ENCODE results near the gene ROR2. TPM values are rescaled to one million over a fixed set of nuclear protein-coding genes. Genes with fewer than 3 reads are reported as not detected.

Gene ROR2
- total and polyA plus RNA-seq, 4 experiments from 2014 or later: 0.17 to 0.31 (median 0.29) TPM; not detected in 1

DNA sequence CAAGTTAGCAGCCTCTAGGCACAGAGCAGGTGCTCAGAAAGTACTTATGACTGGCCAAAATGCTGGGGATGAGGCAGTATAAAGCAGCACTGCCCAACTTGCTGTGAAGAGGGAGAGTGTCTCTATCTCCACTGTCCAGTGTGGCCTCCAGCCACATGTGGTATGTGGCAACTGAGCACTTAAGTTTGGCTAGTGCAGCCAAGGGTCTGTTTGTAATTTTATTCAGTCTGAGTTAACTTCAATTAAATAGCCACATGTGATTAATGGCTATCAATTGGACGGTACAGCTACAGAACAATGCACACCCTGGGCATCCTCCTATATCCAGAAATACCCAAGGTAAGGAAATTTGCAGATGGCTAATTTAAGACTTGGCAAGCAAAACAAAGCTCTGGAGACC, 26.9 kb downstream of the ROR2 start:
- POLR2A ChIA-PET (ENCODE audit: partially characterized antibody): no interaction called here
- no peak overlapping the region for H3K4me3 Mint-ChIP-seq
- H3K27ac ChIP-seq (ENCODE audit: low read depth, low read length): no peak overlapping the region
- no peak overlapping the region for H3K4me3 ChIP-seq (ENCODE audit: low read length in 2 of 2)
- CTCF ChIA-PET (ENCODE audit: partially characterized antibody): no interaction called here
- no peaks in the 10 kb centered on the region for H3K9me3 ChIP-seq (ENCODE audit: control insufficient read depth in 1 of 2, low read length in 2 of 2)
- no peak for DNase-seq
- intact Hi-C loops (cut with micrococcal nuclease): no loop called here
- peaks cover 0 to 6% (median 3%) of the 10 kb centered on the region in 8 donors for H3K9me3 Mint-ChIP-seq
- no peaks in the 10 kb centered on the region for H3K36me3 Mint-ChIP-seq
- H3K4me1 Mint-ChIP-seq: no peaks in the 10 kb centered on the region
- no peak overlapping the region for H3K27ac Mint-ChIP-seq
- peaks cover 8 to 15% of the 10 kb centered on the region in 2 donors for H3K27me3 Mint-ChIP-seq
- H3K27me3 ChIP-seq (ENCODE audit: insufficient read depth, low read length): no peaks in the 10 kb centered on the region
- H3K4me1 ChIP-seq (ENCODE audit: insufficient read depth, low read length): no peaks in the 10 kb centered on the region
- no peaks in the 10 kb centered on the region for H3K36me3 ChIP-seq (ENCODE audit: insufficient read depth, low read length)

DNA sequence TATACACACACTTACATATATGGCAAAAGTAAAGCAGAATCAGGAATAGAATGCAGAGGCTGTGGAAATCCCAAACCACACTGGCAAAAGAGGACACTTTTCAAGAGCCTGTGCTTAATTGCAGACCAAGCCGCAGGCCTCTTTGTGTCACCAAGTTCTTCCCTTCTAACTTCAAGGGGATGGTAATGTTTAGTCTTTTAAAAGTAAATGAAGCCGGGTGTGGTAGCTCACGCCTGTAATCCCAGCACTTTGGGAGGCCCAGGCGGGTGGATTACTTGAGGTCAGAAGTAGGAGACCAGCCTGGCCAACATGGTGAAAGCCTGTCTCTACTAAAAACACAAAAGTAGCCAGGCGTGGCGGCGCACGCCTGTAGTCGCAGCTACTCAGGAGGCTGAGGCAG, 28.7 kb downstream of the ROR2 start:
- POLR2A ChIA-PET (ENCODE audit: partially characterized antibody): no interaction called here
- Mint-ChIP-seq H3K9me3 (peaks cover 0 to under 1% (median 0%) of the 10 kb centered on the region in 8 donors), H3K4me3 (no peak overlapping the region), H3K27me3 (peaks cover 9 to 13% of the 10 kb centered on the region in 2 donors), H3K27ac (no peak overlapping the region), H3K4me1 (no peaks in the 10 kb centered on the region), H3K36me3 (no peaks in the 10 kb centered on the region)
- H3K9me3 ChIP-seq (ENCODE audit: control insufficient read depth in 1 of 2, low read length in 2 of 2): no peaks in the 10 kb centered on the region
- H3K4me3 ChIP-seq (ENCODE audit: low read length in 2 of 2): no peak overlapping the region
- no peaks in the 10 kb centered on the region for H3K4me1 ChIP-seq (ENCODE audit: insufficient read depth, low read length)
- DNase-seq: no peak
- H3K27ac ChIP-seq (ENCODE audit: low read depth, low read length): no peak overlapping the region
- H3K36me3 ChIP-seq (ENCODE audit: insufficient read depth, low read length): no peaks in the 10 kb centered on the region
- CTCF ChIA-PET (ENCODE audit: partially characterized antibody): no interaction called here
- intact Hi-C loops (cut with micrococcal nuclease): no loop called here
- H3K27me3 ChIP-seq (ENCODE audit: insufficient read depth, low read length): no peaks in the 10 kb centered on the region

DNA sequence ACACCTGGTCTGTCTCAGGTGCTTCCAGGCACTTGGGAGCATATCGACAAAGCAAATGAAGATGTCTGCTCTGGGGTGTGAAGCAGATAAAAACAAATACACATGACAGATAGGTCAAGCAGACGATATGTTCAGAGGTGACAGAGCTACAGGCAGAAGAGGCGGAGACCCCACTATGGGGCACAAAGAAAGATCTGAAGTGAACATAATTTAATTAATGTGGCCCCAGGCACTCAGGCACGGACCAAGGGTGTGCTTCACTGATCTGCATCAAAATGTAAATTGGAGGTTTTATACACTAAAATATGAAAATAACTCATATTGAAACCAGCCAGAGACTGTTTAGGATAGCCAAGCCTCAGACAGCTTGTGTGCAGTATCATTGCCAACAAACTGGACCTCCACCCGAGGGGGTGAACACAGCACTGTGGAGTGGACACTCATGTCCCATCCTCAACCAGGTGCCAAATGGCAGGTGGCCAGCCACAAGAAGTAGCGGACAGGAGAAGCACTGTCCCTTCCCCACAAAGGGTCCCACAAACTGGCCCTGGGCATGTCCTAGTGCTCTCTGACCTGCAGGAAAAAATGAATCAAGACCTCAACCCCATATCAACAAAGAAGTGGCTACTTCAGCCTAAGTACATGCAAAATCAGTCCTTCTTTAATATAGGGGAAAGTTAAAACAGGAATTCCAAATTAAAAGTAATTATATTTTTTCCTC, 29.2 kb downstream of the ROR2 start:
- H3K27ac ChIP-seq (ENCODE audit: low read depth, low read length): no peak overlapping the region
- intact Hi-C loops (cut with micrococcal nuclease): no loop called here
- CTCF ChIA-PET (ENCODE audit: partially characterized antibody): no interaction called here
- H3K4me1 Mint-ChIP-seq: no peaks in the 10 kb centered on the region
- H3K9me3 Mint-ChIP-seq: no peaks in the 10 kb centered on the region
- DNase-seq: no peak
- no peaks in the 10 kb centered on the region for H3K9me3 ChIP-seq (ENCODE audit: control insufficient read depth in 1 of 2, low read length in 2 of 2)
- no peak overlapping the region for H3K4me3 ChIP-seq (ENCODE audit: low read length in 2 of 2)
- H3K4me3 Mint-ChIP-seq: no peak overlapping the region
- H3K27ac Mint-ChIP-seq: peak overlapping the region in 1 of 7 donors; percentile 1
- no peaks in the 10 kb centered on the region for H3K27me3 ChIP-seq (ENCODE audit: insufficient read depth, low read length)
- peaks cover 11 to 13% of the 10 kb centered on the region in 2 donors for H3K27me3 Mint-ChIP-seq
- H3K4me1 ChIP-seq (ENCODE audit: insufficient read depth, low read length): no peaks in the 10 kb centered on the region
- POLR2A ChIA-PET (ENCODE audit: partially characterized antibody): no interaction called here
- no peaks in the 10 kb centered on the region for H3K36me3 ChIP-seq (ENCODE audit: insufficient read depth, low read length)
- no peaks in the 10 kb centered on the region for H3K36me3 Mint-ChIP-seq

DNA sequence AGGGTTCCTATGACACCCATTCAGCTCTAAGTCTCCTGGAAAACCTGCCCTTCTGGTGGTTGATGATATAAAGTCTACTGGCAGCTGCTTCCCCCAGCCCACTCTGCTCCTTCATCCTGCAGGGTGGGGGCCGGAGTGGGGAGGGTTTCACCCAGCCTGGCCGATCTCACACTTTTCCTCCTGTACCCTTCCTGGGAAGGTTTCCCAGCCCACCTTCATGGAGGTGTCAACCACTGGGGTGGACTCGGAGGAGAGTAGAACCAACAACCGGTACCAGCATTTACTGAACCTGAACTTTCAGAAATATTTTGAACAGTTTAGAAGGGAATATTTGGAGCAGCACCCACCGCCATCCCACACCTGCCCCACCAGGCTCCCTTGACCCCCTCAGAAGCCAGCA, 30.4 kb downstream of the ROR2 start:
- intact Hi-C loops (cut with micrococcal nuclease): no loop called here
- no peaks in the 10 kb centered on the region for H3K4me1 Mint-ChIP-seq
- H3K27me3 ChIP-seq (ENCODE audit: insufficient read depth, low read length): no peaks in the 10 kb centered on the region
- DNase-seq: no peak
- no peaks in the 10 kb centered on the region for H3K9me3 Mint-ChIP-seq
- no peak overlapping the region for H3K4me3 Mint-ChIP-seq
- H3K36me3 ChIP-seq (ENCODE audit: insufficient read depth, low read length): no peaks in the 10 kb centered on the region
- ChIA-PET CTCF (ENCODE audit: partially characterized antibody) (no interaction called here), POLR2A (ENCODE audit: partially characterized antibody) (no interaction called here)
- no peak overlapping the region for H3K27ac ChIP-seq (ENCODE audit: low read depth, low read length)
- peaks cover 11 to 12% of the 10 kb centered on the region in 2 donors for H3K27me3 Mint-ChIP-seq
- H3K36me3 Mint-ChIP-seq: no peaks in the 10 kb centered on the region
- H3K4me1 ChIP-seq (ENCODE audit: insufficient read depth, low read length): no peaks in the 10 kb centered on the region
- no peak overlapping the region for H3K27ac Mint-ChIP-seq
- no peaks in the 10 kb centered on the region for H3K9me3 ChIP-seq (ENCODE audit: control insufficient read depth in 1 of 2, low read length in 2 of 2)
- no peak overlapping the region for H3K4me3 ChIP-seq (ENCODE audit: low read length in 2 of 2)

DNA sequence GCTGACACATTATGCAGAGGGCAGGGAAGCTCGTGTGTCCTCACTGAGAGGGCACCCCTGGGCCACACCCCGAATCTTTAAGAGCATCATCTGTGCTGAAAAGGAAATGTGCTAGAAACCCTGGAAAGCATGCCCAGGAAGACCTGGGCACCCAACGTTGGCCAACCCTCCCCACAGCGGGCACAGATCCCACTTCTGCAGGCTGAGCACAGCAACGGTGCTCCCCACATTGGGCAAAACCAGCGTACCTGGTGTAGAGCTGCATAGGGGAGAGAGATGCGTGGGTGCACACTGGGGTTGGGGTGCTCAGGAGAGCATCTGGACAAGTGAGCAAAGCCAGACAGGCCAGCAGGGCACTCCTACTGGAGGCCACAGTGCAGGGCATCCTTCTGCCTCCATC, 32.6 kb downstream of the ROR2 start:
- Histone ChIP-seq H3K27ac (ENCODE audit: low read depth, low read length) (no peak overlapping the region), H3K27me3 (ENCODE audit: insufficient read depth, low read length) (no peaks in the 10 kb centered on the region), H3K4me3 (ENCODE audit: low read length in 2 of 2) (no peak overlapping the region), H3K9me3 (ENCODE audit: control insufficient read depth in 1 of 2, low read length in 2 of 2) (no peaks in the 10 kb centered on the region), H3K36me3 (ENCODE audit: insufficient read depth, low read length) (no peaks in the 10 kb centered on the region), H3K4me1 (ENCODE audit: insufficient read depth, low read length) (no peaks in the 10 kb centered on the region)
- no peak overlapping the region for H3K27ac Mint-ChIP-seq
- H3K9me3 Mint-ChIP-seq: no peaks in the 10 kb centered on the region
- POLR2A ChIA-PET (ENCODE audit: partially characterized antibody): no interaction called here
- CTCF ChIA-PET (ENCODE audit: partially characterized antibody): no interaction called here
- no peaks in the 10 kb centered on the region for H3K36me3 Mint-ChIP-seq
- no peak overlapping the region for H3K4me3 Mint-ChIP-seq
- peaks cover 6 to 9% of the 10 kb centered on the region in 2 donors for H3K27me3 Mint-ChIP-seq
- intact Hi-C loops (cut with micrococcal nuclease): no loop called here
- no peaks in the 10 kb centered on the region for H3K4me1 Mint-ChIP-seq
- DNase-seq: no peak

DNA sequence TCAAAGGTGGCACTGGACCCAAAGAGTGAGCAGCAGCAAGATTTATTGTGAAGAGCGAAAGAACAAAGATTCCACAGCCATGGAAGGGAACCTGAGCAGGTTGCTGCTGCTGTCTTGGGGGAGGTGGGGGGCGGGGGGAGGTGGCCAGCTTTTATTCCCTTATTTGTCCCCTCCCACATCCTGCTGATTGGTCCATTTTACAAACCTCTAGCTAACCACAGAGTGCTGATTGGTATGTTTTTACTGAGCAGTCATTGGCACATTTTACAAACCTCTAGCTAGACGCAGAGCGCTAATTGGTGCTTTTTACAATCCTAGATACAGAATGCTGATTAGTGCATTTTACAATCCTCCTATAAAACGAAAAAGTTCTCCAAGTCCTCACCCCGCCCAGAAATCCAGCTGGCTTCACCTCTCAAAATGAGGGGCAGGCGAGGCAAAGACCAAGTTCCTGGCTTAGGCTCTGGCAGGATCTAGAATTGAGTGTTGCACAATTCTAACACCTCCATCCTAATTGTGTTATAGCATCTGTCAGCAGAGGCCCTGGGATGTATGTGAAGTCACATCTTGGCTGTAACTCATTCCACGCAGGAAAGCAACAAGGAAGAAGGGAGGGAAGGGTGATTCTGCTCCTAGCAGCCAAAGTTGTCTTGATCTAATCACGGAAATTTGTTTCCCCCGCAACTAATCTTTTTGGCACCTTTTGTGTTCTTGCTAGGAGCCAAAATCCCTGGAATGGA, 34.3 kb downstream of the ROR2 start:
- Histone ChIP-seq H3K36me3 (ENCODE audit: insufficient read depth, low read length) (no peaks in the 10 kb centered on the region), H3K9me3 (ENCODE audit: control insufficient read depth in 1 of 2, low read length in 2 of 2) (no peaks in the 10 kb centered on the region), H3K27ac (ENCODE audit: low read depth, low read length) (no peak overlapping the region), H3K27me3 (ENCODE audit: insufficient read depth, low read length) (no peaks in the 10 kb centered on the region), H3K4me1 (ENCODE audit: insufficient read depth, low read length) (no peaks in the 10 kb centered on the region), H3K4me3 (ENCODE audit: low read length in 2 of 2) (no peak overlapping the region)
- no peak for DNase-seq
- H3K27me3 Mint-ChIP-seq: peaks cover 3 to 9% of the 10 kb centered on the region in 2 donors
- no peaks in the 10 kb centered on the region for H3K9me3 Mint-ChIP-seq
- CTCF ChIA-PET (ENCODE audit: partially characterized antibody): no interaction called here
- peaks cover 0 to 3% (median 0%) of the 10 kb centered on the region in 4 donors for H3K4me1 Mint-ChIP-seq
- intact Hi-C loops (cut with micrococcal nuclease): no loop called here
- H3K27ac Mint-ChIP-seq: no peak overlapping the region
- no peak overlapping the region for H3K4me3 Mint-ChIP-seq
- POLR2A ChIA-PET (ENCODE audit: partially characterized antibody): no interaction called here
- H3K36me3 Mint-ChIP-seq: no peaks in the 10 kb centered on the region

DNA sequence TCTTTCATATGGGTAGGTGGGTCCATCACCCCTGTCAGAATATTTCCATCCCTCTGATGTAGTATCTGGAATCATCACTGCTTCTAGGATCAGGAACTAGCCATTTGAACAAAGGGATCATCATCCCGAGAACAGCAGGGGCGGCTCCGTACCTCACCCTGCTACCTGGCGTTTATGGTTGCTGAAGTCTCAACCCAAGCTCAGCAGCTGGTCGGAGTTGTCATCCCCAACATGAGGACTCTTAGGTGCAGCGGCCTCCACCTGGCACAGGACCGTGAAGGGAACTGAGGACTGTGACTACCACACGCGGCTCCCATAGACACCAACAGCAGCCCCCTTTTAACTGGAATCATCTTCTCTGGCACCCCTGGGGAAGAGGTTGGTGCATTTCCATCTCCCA, 35.1 kb downstream of the ROR2 start:
- CTCF ChIA-PET (ENCODE audit: partially characterized antibody): no interaction called here
- POLR2A ChIA-PET (ENCODE audit: partially characterized antibody): no interaction called here

More for the DNA sequence above, 35.1 kb downstream of the ROR2 start:
- Histone ChIP-seq H3K4me3 (ENCODE audit: low read length in 2 of 2) (no peak overlapping the region), H3K36me3 (ENCODE audit: insufficient read depth, low read length) (no peaks in the 10 kb centered on the region), H3K4me1 (ENCODE audit: insufficient read depth, low read length) (no peaks in the 10 kb centered on the region), H3K27me3 (ENCODE audit: insufficient read depth, low read length) (no peaks in the 10 kb centered on the region), H3K27ac (ENCODE audit: low read depth, low read length) (no peak overlapping the region), H3K9me3 (ENCODE audit: control insufficient read depth in 1 of 2, low read length in 2 of 2) (no peaks in the 10 kb centered on the region)
- Mint-ChIP-seq H3K4me1 (peaks cover 0 to 3% (median under 1%) of the 10 kb centered on the region in 4 donors), H3K27ac (no peak overlapping the region), H3K4me3 (no peak overlapping the region), H3K36me3 (no peaks in the 10 kb centered on the region), H3K9me3 (no peaks in the 10 kb centered on the region), H3K27me3 (peaks cover 3 to 9% of the 10 kb centered on the region in 2 donors)
- DNase-seq: no peak
- intact Hi-C loops (cut with micrococcal nuclease): no loop called here
